Activated naive CD4-positive, alpha-beta T cell treated with Interleukin-2 at 50 U/mL for 16 hours (primary cell): ENCODE data around the gene SLC45A3.

Experiments
- DNase-seq: peaks from one replicate; pipeline ENCODE4 v3.0.0-alpha.2; 2020

Gene SLC45A3

DNA sequence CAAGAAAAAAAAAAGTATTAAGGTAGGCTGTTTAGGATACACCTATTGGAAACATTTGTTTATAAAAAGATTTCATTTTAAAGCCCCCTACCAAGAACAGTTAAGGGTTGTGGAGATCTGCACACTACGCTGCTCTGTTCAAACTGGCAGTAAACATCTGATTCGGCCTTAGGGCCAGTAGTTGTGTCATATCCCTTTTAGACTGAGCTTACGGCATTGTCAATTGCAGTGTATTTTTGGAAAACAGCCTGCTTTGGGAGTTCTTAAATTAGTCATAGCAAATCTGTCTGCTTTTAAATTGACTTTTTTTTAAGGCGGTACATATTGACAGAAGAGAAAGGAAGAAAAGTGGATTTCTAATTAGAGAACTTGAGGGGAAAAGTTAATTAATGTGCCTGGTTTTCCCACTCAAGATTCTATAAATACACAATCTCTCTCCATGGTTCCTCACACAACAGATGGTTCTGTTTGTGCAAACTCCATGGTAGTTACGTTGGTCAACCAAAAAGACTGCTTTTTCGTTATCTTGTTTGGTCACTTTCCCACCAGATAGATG, 46.8 kb downstream of the SLC45A3 start:
- DNase-seq = no peak

DNA sequence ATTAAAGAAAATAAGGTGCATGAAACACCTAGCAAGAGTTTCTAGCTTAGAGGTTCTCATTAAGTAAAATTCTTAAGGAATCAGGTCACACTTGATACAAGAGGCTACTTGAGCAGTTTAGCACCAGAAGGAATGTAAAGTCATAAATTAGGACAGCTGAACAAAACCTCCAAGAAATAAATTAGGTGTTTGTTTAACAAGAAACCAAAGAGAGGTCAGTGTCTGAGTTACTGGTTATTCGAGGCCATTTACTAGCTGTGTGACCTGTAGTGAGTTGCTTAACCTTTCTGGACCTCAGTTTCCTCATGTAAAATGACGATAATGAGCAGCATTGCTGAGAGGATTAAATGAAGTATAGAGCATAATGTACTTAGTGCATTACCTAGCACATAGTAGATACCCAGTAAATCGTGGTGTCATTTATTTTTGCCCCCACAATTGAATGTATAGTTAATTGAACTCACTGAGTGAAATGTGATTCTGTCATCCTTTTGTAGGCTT, 47.6 kb downstream of the SLC45A3 start:
- DNase-seq = no peak

DNA sequence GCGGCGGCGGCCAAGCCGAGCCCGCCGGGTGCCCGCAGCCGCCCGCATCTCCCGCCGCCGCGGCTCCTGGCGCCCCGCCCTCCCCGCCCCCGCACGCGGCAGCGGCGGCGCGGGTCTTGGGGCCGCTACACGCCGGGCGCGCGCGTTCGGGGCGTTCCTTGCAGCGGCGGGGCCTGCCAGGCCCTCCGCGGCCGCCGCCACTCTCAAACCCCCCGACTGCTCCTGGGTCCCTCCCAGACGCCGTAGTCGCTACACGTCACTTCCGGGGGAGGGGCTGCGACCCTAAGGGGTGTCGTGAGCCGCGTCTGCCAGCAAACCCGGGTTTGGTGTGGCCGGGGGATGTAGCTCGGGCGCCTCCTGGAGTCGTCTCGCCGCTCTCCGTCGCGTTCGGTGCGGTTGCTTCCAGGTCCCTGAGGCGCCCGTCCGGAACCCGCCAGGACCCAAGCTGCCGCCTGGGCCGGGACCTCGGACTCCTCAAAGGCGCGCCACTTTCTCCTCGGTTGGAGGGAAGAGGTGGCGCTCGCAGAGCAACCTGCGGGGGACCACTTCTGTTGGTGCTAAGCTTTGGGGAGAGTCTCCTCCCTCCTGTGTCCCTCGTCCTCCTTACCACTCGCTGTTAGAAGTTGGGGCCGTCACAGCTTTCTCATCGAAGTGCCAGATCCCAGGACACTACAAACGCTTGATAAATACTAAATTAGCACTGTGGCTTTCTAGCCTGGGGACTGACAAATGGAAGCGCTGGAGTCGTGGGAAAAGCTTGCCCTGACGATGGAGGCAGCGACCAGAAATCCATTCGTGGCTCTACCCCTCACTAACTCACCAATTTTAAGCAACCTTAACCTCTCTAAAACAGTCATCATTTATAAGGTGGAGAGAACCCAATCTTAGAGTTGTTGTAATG, 48.3 kb downstream of the SLC45A3 start, which contains the start of gene ELK4:
Gene ELK4, minus strand, starts transcription at position 244 of the 901 bp plus-strand sequence. CDS start 8,129 bp downstream, outside the sequence.
- peak; percentile 100 for DNase-seq

DNA sequence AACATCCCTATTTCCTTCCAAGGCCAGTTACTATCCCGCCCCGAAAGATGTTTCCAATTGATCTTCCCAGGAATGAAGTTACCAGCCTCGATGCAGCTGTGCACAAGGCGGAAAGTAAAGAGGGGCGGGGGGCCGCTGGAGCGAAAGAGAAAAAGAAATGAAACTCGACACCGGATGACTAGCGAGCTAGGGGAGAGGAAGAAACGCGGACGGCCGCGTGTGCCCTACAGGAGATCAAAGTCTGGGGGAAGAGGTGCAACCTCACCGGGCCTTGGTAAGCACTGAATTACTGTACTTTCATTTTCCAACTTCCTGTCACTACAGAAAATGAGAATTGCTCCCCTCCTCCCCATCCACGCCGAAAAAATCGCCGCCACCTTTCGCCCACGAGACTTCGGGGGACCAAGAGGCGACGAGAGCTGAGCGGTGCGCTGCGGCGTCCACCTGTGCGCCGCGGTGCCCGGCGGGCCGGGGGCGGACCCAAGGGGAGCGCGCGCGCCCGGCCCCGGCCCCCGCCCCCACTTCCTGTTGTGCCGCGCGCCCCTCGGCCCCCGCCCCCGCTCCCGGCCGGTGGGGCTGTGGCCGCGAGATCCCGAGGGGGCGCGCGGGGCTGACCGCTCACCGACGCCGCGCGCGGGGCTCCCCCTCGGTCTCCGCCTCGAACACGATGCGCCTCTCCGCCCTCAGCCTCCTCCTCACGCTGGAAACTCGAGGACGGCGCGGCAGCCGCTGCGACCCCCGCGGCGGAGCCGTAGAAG, 49.1 kb downstream of the SLC45A3 start:
- peak; percentile 87 for DNase-seq

DNA sequence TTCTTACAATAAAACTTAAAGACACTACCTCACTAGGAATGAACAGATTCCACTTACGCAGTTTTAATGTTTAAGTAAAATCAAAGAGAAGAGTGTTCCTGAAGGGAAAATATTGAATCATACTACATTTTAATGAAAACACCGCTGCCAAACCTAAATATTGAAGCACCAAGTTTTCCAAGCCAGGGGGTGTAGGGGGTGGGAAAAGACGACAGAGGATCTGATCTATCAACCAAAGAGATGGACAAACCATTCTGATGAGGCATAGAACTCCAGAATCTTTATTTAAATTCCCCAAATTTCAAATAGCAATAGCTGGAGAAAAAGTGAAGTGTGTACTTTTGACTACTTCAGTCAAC, 49.7 kb downstream of the SLC45A3 start:
- no peak for DNase-seq

DNA sequence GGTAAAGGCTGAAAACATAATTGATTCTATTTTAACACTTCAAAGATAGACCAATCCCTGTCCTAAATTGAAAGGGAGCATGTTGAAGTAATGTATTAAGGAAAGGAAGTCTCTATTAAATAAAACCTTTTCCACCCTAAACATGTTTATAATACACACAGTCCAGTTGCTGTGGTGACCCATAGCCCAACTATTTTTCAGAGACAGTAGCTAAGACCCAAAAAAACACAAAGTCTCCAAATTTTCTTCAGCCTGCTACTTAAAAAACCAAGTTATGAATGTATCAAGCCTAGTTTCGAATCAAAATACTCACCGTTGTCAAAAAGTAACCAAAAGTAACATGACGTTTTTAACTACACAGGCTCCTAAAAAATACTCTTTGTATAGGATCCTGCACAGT, 50.1 kb downstream of the SLC45A3 start:
- no peak for DNase-seq

DNA sequence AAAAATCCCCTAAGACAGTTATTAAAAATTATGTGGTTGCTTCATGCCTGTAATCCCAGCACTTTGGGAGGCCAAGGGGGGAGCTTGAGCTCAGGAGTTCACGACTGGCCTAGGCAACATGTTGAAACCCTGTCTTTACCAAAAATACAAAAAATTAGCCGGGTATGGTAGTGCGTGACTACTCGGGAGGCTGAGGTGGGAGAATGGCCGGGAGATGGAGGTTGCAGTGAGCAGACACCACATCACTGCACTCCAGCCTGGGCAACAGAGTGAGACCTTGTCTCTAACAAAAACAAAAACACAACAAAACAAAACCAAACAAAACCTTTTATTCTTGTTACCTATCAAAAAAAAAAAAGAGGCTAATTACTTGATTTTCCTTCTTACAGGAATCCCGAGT, 50.6 kb downstream of the SLC45A3 start:
- DNase-seq = no peak

DNA sequence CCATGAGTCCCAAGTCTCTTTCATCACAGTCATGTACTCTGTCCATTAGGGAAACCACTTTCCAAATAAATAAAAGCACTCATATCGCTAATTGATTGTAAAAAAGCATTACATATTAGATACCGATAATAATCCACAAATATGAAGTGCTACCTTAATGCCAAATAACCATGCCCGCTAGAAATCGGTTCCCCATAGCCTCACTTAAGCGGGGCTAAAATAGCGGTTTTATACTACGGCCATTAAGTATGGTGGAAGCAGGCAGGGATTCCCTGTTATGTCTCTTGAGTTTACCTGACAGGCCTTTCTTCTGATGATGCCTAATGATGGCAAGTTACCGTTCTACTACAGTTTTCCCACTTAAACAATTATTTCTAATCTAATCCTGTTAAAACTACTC, 52.4 kb downstream of the SLC45A3 start:
- no peak for DNase-seq

DNA sequence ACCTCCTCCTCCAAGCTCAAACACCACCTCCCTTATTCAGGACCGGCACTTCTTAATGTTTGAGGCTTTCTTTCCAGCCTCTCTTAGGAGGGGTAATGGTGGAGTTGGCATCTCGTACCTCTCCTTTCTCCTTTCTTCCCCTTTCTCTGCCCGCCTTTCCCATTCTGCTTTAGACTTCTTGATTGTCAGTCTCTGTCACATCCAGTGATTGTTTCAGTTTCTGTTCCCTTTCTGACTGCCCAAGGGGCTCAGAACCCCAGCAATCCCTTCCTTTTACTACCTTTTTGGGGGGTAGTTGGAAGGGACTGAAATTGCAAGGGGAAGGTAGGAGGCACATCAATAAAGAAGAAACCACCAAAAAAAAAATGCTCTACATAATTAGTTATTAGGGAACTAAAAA, 54.1 kb downstream of the SLC45A3 start:
- no peak for DNase-seq

DNA sequence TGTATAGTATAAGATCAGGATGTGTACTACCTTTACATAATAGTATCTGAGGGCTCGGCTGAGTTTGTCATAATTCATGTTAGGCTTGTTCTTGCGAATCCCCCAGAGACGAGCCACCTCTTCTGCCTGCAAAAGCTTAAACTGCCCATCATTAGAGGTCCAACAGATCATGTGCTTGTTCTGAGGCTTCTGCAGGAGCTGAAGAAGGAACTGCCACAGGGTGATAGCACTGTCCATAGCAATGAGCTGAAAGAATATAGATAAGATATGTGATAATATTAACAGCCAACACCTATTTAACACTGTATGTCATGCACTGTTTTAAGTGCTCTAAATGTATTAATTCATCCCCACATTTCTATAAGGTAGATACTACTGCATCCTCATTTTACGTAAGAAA, 56.7 kb downstream of the SLC45A3 start:
- DNase-seq = no peak

DNA sequence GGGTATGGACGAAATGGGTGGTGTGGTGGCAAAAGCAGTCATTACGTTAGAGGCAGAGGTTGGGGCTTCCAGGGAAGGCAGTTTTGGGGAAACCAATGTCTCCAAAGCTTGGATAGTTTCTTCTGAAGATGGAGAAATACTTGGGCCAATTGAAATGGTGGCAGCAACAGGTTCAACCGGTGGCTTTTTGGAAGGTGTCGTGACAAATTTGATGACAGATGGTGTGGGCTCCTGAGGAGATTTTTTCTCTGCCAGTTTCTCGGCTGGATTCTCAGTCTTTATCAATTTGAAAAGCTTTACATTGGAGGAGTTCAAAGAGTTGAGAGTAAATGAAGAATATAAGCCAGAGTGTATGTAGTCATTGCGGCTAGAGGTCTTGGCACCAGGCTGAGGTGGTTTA, 60.0 kb downstream of the SLC45A3 start:
- no peak for DNase-seq

DNA sequence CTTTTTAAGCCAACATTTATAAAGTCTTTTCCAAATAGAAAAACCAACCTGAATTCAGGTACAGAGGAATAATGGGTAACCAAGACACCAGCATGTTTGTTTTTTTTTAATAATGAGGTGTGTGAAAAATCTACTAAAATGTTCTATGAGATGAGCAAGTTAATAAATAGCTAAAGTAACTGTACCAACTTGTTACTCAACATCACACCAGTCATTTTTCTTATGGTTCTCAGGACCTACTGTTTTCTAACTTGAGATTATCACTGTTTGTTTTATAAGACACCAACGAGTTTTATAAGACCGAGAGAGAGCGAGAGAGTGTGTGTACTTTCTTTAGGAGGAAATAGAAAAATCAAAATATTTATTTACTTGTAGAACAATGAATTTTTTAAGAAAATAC, 60.9 kb downstream of the SLC45A3 start:
- DNase-seq = no peak

DNA sequence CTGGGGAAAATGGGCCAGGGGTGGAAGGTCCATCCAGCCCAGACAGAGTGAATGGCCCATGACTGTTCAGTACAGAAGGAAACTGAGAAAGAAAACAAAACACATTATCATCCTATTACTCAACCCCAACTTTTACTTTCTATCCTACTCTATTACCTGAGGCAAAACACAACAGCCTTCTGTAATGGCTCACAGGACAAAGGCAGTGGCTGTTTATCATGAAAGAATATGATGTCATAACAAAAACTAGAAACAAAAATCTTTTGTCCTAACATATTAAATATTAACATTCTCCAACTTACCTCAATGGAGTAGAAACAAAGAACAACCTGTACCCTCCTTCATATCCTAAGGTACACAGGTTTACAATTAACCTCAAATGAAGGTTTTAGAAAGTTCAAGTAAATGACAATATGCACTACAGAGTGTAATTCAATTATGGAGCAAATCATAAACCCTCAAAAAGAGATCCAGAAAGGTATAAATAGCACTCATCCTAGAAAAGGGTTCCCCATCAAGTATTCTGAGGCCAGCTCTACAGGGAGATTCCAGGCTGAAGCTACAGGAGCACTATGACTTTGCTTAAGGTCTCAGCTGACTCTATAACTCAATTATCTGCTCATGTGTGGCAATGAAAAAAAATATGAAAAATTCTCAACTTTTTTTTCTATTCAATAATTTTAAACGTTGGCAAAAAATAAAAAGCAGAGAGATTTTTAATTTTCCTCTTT, 63.6 kb downstream of the SLC45A3 start:
- DNase-seq = no peak

DNA sequence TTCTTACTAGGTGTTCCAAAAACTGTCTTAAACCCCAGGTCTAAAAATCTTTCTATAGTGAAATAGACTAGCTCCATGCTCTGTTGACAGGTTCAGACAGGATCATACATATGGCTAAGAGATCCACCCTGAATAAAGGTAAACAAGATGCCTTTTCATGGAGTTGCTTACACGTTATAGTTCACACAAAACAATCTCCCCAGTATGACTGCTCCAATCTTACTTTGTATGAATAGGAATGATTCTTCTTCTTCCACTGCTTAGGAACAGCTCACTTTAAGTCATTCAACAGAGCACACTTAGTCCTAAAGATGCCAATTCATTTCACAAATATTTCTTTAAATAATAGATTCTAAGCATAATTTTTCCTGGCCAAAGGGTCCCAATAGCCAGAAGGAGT, 64.5 kb downstream of the SLC45A3 start:
- no peak for DNase-seq

DNA sequence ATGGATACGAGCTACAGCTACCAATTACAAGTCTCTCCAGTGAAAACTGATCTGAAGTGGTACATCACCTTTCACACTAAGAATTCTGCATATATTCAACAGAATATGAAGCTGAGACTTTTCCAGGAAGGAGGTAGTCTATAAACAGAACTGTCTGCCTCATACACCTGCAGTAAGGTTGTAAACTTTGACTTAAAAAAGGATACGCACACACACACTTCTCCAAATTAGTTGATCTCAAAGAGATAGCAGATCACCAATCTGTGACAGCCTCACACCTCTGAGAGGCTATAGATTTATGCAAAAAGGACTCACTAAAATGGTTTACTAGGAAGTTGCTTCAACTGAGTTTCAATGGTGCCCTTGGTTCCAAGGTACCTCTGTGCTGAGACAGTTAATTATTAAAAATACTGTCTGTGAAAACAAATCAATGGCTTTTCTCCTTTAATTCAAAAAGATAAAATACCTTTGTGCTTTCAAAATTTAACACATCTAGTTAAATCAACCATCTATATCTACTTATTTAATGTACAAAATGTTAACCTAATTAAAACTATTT, 66.4 kb downstream of the SLC45A3 start:
- no peak for DNase-seq

DNA sequence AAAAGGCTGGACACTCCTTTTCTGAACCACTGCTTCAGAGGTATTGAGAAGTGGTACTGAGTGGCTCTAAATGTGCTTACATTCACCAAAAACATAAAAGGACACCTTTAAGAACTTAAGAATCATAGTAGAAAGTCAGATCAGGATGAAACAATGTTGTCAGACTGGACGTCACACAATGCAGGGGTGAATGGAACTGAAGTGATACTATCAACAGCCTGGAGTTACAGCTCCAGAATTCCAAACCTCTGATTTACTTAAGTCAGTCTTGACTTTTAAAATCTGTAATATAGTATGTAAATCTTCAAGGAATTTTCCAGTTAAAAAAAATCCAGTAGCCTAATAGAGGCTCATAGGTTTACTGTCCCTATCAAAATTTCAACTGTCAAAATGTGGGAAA, 67.8 kb downstream of the SLC45A3 start:
- no peak for DNase-seq

DNA sequence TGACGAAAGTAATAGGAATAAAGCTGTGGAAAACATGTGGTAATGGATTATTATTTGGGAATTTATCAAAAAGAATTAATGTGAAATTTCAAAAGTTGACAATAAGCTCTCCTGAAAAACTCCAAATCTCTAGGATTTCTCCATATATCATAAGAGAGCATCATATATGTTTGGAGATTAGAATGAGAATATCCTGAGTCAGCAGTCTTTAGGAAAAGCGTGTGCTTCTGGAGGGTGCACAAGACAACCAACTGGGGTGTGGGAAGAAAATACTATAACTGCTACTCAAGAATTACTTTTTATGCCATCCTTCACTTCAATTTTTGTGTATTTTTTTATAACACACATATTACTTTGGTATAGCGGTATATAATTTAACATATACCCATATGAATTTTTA, 68.2 kb downstream of the SLC45A3 start:
- DNase-seq = no peak

DNA sequence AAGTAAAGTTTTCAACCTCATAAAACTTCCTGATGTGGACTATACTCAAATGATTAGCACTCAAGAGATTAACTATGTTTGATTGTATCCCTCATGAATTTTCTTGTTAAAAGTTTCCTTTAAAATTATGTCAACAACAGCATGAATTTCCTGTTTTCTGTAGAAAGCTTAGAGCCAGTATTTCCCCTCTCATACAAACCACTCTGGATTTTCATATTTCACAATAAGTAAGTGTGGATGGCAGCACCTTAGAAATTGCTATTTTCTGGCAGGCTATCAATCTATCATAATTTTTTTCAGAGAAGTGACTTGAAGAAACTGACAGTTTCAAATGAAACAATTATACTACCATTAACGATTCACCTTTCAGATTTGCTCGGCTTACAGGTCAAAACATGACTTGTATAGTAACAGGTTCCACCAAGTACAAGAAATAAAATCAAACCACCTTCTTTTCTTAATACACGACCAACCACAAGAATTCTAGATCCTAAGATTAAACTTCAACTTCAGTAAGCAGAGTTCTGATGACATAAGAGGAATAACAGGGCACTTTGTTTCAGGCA, 69.3 kb downstream of the SLC45A3 start:
- no peak for DNase-seq

DNA sequence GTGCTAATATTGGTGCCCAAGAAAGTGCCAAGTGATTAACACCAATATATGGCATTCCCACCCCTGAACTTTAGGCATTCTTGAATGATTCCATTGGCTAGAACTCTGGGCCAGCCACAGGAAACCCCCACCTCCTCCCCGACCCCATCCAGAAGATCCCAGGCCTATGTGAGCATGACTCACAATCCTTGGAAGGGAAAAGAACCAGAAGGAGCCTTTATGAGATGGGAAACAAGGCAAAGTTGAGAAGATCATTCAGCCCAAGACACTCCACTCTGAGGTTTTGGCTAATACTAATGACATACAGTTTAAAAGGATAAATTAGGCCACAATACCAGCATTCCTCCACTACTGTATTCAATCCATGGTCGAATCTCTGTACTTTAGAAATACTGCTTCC, 70.3 kb downstream of the SLC45A3 start:
- DNase-seq = no peak
